ENCODE measurements around the gene VCPKMT. TPM values are rescaled to one million over a fixed set of nuclear protein-coding genes. Genes with fewer than 3 reads are reported as not detected.

VCPKMT gene
- total RNA-seq, 4 donors from 2014 or later: 5.8 to 10.0 (median 7.0) TPM

DNA sequence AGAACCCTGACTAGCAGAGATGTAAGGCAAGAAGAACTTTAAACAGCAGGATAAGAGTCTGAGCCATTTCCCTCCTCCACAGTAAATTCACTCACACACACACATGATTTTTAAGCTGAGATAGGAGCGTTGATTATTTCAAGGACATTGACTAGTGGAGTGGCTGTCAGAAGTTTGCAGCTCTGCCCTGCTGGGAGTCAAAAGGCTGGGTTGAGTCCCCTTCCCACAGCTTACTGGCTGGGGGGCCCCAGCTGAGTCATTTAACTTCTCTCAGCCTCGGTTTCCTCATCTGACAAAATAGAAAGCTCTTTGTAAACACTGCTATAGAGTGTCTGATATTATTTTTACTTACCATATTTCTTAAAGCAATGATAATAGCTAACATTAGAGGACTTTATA lies 28.3 kb downstream of the VCPKMT start:
- peaks cover 0 to 20% (median 5%) of the 10 kb centered on the region in 4 donors for H3K4me1 ChIP-seq
- no peak for TF ChIP-seq POLR2A (IDR thresholded peaks at IDR 0.05)
- TF ChIP-seq, protein P1, sequence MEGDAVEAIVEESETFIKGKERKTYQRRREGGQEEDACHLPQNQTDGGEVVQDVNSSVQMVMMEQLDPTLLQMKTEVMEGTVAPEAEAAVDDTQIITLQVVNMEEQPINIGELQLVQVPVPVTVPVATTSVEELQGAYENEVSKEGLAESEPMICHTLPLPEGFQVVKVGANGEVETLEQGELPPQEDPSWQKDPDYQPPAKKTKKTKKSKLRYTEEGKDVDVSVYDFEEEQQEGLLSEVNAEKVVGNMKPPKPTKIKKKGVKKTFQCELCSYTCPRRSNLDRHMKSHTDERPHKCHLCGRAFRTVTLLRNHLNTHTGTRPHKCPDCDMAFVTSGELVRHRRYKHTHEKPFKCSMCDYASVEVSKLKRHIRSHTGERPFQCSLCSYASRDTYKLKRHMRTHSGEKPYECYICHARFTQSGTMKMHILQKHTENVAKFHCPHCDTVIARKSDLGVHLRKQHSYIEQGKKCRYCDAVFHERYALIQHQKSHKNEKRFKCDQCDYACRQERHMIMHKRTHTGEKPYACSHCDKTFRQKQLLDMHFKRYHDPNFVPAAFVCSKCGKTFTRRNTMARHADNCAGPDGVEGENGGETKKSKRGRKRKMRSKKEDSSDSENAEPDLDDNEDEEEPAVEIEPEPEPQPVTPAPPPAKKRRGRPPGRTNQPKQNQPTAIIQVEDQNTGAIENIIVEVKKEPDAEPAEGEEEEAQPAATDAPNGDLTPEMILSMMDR (IDR thresholded peaks at IDR 0.05): no peak
- no peak for DNase-seq
- H3K36me3 ChIP-seq: peaks cover 0 to 5% (median 0%) of the 10 kb centered on the region in 3 donors
- no peaks in the 10 kb centered on the region for H3K9me3 ChIP-seq
- no peak overlapping the region for H3K4me3 ChIP-seq
- peak overlapping the region in 2 of 4 donors; percentile 85 to 96 for H3K27ac ChIP-seq
- H3K27me3 ChIP-seq: no peaks in the 10 kb centered on the region

- H3K27ac ChIP-seq: peak overlapping the region in 3 of 4 donors; percentile 23 to 96 (median 85)
- no peaks in the 10 kb centered on the region for H3K27me3 ChIP-seq
- peaks cover 0 to 24% (median 5%) of the 10 kb centered on the region in 4 donors for H3K4me1 ChIP-seq
- no peaks in the 10 kb centered on the region for H3K9me3 ChIP-seq
- no peak for DNase-seq
- no peak overlapping the region for H3K4me3 ChIP-seq
- peaks cover 0 to 5% (median 0%) of the 10 kb centered on the region in 3 donors for H3K36me3 ChIP-seq
- TF ChIP-seq, protein P1 (IDR thresholded peaks at IDR 0.05): no peak
- TF ChIP-seq POLR2A (IDR thresholded peaks at IDR 0.05): no peak
Observed at GRCh38 chr14:50087341-50088116, 28.8 kb downstream of the VCPKMT start.

- H3K36me3 ChIP-seq: peaks cover 0 to 5% (median 0%) of the 10 kb centered on the region in 3 donors
- H3K27me3 ChIP-seq: no peaks in the 10 kb centered on the region
- DNase-seq: no peak
- TF ChIP-seq, protein P1 (IDR thresholded peaks at IDR 0.05): no peak
- TF ChIP-seq POLR2A (IDR thresholded peaks at IDR 0.05): no peak
- H3K4me1 ChIP-seq: peaks cover 0 to 24% (median 5%) of the 10 kb centered on the region in 4 donors
- H3K9me3 ChIP-seq: no peaks in the 10 kb centered on the region
- peak overlapping the region; percentile 5 to 96 (median 63) for H3K27ac ChIP-seq
- no peak overlapping the region for H3K4me3 ChIP-seq
Observed at GRCh38 chr14:50086321-50086711, 30.1 kb downstream of the VCPKMT start.

- TF ChIP-seq, protein P1 (IDR thresholded peaks at IDR 0.05): no peak
- no peak for TF ChIP-seq POLR2A (IDR thresholded peaks at IDR 0.05)
- no peaks in the 10 kb centered on the region for H3K27me3 ChIP-seq
- H3K4me1 ChIP-seq: peaks cover 0 to 24% (median 7%) of the 10 kb centered on the region in 4 donors
- H3K27ac ChIP-seq: peak overlapping the region; percentile 5 to 96 (median 63)
- no peaks in the 10 kb centered on the region for H3K9me3 ChIP-seq
- H3K4me3 ChIP-seq: no peak overlapping the region
- H3K36me3 ChIP-seq: peaks cover 0 to 5% (median 0%) of the 10 kb centered on the region in 3 donors
- DNase-seq: peak in 2 of 3 donors; percentile 63 to 64
Observed at GRCh38 chr14:50085570-50086320, 30.6 kb downstream of the VCPKMT start.

DNA sequence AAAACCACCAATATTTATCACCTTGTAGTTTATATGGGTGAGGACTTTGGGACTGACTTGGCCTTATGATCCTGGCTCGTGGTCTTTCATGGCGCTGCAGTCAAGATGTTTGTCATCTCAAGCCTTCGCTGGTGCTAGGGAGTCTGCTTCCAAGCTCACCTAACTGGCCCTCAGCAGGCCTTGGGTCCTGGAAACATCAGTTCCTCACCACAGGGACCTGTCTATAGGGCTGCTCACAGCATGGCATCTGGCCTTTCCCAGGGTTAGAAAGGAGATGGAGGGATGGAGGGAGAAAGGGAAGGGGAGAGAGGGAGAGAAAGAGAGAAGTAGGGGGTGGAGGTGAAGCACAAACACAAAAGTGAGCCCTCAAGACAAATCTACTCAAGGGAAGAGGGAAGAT lies 31.7 kb downstream of the VCPKMT start:
- DNase-seq: no peak
- peak overlapping the region in 3 of 4 donors; percentile 41 to 96 (median 85) for H3K27ac ChIP-seq
- no peaks in the 10 kb centered on the region for H3K27me3 ChIP-seq
- H3K36me3 ChIP-seq: peaks cover 0 to 5% (median 0%) of the 10 kb centered on the region in 3 donors
- H3K9me3 ChIP-seq: no peaks in the 10 kb centered on the region
- H3K4me3 ChIP-seq: no peak overlapping the region
- H3K4me1 ChIP-seq: peaks cover 0 to 24% (median 7%) of the 10 kb centered on the region in 4 donors
- TF ChIP-seq, protein P1 (IDR thresholded peaks at IDR 0.05): no peak
- TF ChIP-seq POLR2A (IDR thresholded peaks at IDR 0.05): no peak

Measured in Peyer's patch (tissue), 4 donors.